ENCODE data around the gene INTS13.
A peak's percentile ranks its signal among the peaks of the same experiment; 100 is the strongest.
"Not testable (repeated sequence)": the region's sequence is repeated elsewhere in the genome, so short reads cannot be mapped to it uniquely, and the experiment has no call there.

INTS13 gene

GRCh38 chr12:26868447-26869103, 69.2 kb downstream of the INTS13 start:
- no peak for DNase-seq

DNA sequence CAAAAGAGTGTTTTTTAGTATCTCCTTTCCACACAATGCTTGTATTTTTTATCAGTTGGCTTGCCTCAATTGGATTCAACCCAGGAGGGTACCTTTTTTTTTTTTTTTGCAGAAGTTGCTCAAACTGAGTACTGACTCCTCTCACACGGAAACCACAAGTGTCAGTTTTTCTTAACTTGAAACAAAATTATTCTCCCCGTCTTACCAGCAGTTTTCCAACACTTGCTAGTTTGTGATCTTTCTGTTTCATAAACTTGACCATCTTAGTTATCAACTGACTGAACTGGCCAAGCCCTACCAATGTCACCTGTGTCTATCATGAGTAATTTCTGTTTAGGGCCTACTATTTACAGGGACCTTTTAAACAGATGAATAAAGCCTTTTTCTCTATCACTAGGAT, 70.7 kb downstream of the INTS13 start:
- peak in 2 of 3 donors; percentile 18 to 43 for DNase-seq

GRCh38 chr12:26863515-26863914, 74.3 kb downstream of the INTS13 start:
- peak in 1 of 3 donors; percentile 35 for DNase-seq

DNA sequence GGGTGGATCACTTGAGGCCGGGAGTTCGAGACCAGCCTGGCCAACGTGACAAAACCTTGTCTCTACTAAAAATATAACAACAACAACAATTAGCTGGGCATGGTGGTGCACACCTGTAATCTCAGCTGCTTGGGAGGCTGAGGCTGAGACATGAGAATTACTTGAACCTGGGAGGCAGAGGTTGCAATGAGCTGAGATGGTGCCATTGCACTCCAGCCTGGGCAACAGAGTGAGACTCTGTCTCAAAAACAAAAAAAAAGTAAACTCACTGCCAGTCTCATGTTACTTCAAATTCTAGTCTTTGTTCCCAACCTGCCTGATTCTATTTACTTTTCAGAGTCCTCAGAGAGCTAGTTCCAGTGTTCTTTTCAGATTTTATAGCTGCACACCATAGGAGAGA, 75.0 kb downstream of the INTS13 start:
- not testable (repeated sequence) for DNase-seq

GRCh38 chr12:26861690-26862089, 76.1 kb downstream of the INTS13 start:
- no peak for DNase-seq

DNA sequence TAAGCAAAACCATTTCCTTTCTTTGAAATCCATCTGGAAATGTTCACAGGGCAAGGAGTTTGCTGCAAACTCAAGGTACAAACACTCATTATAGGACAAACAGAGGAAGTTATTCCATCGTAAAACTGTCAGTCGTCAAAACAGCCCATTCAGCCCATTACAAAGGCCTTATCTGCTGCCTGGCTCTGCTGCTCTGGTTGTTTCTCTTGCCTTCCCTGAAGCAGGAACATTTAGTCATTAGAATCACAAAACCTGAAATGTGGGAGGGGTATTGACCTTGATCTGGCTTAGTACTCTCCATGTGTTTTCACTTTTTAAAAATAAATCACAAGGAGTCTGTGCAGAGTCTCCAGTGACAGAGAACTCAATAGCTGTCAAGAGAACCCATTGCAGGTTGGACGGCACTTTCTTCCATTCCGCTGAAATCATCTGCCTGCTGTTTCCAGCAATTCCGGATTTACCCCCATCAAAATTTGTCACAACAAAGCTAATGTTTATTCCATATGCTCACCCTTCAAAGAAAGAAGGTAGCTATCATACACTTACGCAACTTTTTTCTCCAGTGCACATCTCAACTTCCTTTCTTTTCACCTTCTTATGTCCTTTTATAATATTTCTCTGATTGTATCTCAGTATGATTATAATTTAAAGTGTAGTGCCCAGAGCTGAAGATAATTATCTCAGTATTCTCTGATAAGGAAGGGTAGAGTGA, 80.2 kb downstream of the INTS13 start:
- no peak for DNase-seq

DNA sequence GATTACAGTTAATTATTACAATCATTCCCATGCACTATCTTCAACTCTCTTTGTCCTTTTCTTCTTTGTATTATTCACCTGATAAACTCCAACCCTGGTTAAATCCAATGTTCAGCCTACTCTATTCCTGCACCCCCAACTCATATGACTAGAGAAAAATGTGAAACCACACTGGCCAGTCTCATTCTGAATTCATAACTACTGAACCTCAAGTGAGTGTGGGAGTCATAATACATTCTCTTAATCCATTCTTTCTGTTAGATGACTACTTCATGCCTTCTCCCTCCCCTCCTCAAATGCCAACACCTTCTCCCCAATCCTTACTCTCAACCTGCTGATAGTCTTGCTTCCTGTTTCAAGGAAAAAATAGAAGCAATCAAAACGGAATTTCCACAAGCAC, 82.4 kb downstream of the INTS13 start:
- DNase-seq = no peak
